Choroid plexus epithelial cell (primary cell): ENCODE measurements around the gene PTTG1IP2.
A peak's percentile ranks its signal among the peaks of the same experiment; 100 is the strongest.

ENCODE experiments used
- DNase-seq: peaks from one replicate; pipeline ENCODE4 v3.0.0-alpha.2; 2010; ENCODE audit warnings: low read depth
- H3K4me3 ChIP-seq: 2 replicates; pipeline ENCODE4 v1.5.1; 2011; ENCODE audit warnings: low read depth, mild to moderate bottlenecking, control low read depth, low read length, moderate library complexity
- TF ChIP-seq, protein P1 (sequence below): conservative IDR thresholded peaks from 2 replicates; pipeline ENCODE4 v1.5.1; 2011; ENCODE audit warnings: low read depth, mild to moderate bottlenecking, control low read depth, inconsistent platforms, low read length, moderate library complexity

The PTTG1IP2 gene

DNA sequence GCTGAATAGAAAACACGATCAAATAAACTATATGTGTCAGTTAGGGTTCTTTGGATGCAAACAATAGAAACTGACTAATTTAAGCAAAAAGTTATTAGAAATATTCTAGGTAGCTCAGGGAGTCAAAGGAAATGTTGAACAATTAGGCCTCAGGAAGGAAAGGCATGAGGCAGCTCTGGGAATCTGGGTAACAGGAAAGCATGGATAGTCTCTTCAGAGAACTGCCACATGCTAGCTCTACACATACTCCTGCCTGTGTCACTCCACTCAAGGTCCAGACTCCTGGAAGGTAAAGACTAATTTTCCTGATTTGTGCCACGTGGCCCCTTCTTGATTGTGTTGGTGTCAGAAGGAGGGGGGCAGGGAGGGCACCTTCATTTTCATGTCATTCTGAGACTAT lies 23.8 kb upstream of the PTTG1IP2 start:
- no peak overlapping the region for H3K4me3 ChIP-seq
- TF ChIP-seq, protein P1, sequence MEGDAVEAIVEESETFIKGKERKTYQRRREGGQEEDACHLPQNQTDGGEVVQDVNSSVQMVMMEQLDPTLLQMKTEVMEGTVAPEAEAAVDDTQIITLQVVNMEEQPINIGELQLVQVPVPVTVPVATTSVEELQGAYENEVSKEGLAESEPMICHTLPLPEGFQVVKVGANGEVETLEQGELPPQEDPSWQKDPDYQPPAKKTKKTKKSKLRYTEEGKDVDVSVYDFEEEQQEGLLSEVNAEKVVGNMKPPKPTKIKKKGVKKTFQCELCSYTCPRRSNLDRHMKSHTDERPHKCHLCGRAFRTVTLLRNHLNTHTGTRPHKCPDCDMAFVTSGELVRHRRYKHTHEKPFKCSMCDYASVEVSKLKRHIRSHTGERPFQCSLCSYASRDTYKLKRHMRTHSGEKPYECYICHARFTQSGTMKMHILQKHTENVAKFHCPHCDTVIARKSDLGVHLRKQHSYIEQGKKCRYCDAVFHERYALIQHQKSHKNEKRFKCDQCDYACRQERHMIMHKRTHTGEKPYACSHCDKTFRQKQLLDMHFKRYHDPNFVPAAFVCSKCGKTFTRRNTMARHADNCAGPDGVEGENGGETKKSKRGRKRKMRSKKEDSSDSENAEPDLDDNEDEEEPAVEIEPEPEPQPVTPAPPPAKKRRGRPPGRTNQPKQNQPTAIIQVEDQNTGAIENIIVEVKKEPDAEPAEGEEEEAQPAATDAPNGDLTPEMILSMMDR, result no peak
- DNase-seq, result no peak

DNA sequence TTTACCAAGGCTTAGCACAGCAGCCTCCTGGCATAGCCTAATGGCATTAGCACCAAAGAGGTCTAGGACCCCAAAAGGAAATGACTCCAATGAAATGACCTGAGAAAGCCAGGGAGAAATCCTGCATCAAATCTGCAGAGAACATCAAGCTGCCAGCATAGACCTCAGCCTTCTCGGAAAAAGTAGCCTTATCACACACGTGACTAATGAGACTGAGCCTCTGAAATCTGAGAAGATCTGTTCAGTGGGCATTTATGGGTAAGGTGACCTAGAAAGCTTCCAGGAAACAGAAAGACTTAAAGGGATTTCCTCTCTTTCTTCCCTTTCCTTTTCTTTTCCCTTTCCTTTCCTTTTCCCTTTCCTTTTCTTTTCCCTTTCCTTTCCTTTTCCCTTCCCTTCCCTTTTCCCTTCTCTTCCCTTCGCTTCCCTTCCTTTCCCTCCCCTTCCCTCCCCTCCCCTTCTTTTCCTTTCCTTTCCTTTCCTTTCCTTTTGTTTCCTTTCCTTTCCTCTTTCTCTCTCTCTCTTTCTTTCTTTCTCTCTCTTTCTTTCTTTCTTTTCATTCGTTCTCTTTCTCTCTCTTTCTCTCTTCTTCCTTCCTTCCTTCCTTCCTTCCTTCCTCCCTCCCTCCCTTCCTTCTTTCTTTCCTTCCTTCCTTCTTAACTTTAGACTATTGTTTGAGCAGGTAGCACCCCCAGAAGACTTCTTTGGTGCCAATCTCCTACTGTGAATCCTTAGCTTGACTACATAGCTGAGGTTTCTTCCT lies 23.1 kb upstream of the PTTG1IP2 start:
- TF ChIP-seq, protein P1, result no peak
- no peak for DNase-seq
- H3K4me3 ChIP-seq, result no peak overlapping the region

DNA sequence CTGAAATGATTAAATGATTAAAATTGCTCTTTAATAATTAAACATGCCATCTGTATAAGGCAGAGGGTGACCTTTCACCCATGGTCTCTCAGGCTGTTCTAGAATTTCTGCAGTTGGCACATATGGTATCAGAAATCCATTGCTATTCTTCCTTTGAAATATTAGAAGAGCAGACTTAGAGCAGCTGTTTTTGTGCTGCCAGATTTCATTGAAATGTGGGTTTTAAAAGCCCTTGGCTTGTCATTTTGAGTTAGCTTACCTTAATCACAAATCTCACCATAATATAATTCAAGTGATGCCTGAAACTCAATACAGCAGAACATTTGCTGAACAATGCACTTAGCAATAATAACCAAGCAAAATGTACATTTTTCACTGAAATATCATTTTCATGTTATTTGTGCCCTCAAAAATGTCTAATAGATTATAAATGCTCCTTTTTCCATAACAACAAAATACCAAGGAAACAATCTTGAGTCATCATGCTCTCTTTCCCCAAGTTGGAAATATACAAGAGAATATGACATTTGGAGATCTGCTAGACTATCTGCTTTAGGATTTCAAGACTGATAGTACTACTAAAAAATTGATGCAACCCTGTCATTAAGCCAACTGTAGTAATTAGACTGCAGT lies 16.1 kb upstream of the PTTG1IP2 start:
- H3K4me3 ChIP-seq, result no peak overlapping the region
- no peak for DNase-seq
- TF ChIP-seq, protein P1, result no peak

DNA sequence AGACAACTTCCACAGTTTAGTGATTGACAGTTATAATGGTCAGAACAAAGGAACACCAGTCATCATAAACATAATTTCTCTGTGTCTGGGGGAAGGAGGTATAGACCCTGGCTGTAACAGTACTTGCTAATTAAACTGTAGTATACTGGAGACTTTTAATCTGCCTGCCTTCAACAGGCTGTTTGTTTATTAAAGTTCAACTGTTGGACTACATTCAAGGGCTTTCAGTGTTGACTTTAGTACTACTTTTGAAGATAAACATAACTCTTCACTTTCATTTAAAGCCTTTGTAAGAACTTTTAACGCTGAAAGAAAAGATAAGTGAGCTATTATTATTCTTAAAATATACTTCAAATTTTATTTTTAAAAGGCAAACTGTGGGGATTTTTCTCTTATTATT lies 15.5 kb upstream of the PTTG1IP2 start:
- TF ChIP-seq, protein P1, result no peak
- H3K4me3 ChIP-seq, result no peak overlapping the region
- no peak for DNase-seq

DNA sequence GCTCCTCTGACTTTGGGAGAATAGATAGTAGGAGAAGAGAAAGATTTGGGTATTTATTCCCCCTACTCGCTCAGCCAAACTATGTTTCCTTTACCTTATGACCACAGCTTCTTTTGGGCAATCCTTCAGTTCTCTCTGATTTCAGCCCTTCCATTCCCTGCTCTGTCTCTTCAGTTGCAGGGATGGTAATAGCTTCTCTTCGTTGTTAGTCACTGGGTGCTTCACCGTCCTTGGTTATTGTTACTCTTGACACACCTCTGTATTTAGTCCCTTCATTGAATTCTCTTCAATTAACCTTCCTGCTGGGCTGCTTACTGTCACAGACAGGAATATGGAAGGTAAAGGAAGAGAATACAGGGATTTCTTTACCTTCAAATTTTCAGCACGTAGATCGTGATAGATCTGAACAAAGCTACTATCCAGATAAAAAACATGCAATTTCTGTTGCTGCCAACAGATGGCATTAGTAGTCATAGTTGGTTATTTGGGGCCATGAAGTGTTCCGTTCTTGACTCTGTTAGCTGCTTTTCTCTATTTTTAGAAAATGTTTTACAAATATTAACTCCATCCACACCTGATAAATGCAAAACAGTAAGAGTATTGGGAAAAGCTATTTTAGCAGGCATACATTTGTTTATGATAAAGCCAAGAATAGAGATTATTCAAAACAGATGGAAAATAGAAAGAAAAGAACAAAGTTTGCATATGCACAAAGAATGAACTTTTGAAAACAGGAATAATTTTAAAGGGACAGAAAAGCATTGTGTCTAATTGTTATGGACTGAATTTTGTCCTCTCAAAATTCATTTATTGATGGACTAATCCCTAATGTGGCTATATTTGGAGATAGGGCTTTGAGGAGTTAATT lies 14.0 kb upstream of the PTTG1IP2 start:
- H3K4me3 ChIP-seq, result peak overlapping the region; percentile 34
- TF ChIP-seq, protein P1, result peak; percentile 66
- DNase-seq, result peak; percentile 73

DNA sequence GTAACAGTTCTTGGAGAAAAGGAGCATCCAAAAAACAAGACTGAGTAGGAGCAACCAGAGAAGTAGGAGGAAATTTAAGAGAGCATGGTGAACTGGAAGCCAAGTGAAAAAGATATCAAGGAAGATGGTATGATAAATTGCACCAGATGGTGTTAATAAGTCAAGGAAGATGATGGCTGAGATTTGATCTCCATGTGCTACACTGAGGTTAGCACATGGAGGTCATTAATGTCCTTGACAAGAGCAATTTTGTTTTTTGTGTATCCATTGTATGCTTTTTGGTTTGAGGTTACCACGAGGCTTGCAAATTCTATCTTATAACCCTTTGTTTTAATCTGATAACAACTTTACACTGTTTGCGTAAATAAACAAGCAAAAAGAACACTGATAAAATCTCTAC lies 11.3 kb upstream of the PTTG1IP2 start:
- no peak for DNase-seq
- TF ChIP-seq, protein P1, result no peak
- H3K4me3 ChIP-seq, result no peak overlapping the region
